Measurements from ENCODE around the gene ALAS2.
A peak's percentile ranks its signal among the peaks of the same experiment; 100 is the strongest.
"Not testable (repeated sequence)": the region's sequence is repeated elsewhere in the genome, so short reads cannot be mapped to it uniquely, and the experiment has no call there.

The ALAS2 gene, protein sequence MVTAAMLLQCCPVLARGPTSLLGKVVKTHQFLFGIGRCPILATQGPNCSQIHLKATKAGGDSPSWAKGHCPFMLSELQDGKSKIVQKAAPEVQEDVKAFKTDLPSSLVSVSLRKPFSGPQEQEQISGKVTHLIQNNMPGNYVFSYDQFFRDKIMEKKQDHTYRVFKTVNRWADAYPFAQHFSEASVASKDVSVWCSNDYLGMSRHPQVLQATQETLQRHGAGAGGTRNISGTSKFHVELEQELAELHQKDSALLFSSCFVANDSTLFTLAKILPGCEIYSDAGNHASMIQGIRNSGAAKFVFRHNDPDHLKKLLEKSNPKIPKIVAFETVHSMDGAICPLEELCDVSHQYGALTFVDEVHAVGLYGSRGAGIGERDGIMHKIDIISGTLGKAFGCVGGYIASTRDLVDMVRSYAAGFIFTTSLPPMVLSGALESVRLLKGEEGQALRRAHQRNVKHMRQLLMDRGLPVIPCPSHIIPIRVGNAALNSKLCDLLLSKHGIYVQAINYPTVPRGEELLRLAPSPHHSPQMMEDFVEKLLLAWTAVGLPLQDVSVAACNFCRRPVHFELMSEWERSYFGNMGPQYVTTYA

DNA sequence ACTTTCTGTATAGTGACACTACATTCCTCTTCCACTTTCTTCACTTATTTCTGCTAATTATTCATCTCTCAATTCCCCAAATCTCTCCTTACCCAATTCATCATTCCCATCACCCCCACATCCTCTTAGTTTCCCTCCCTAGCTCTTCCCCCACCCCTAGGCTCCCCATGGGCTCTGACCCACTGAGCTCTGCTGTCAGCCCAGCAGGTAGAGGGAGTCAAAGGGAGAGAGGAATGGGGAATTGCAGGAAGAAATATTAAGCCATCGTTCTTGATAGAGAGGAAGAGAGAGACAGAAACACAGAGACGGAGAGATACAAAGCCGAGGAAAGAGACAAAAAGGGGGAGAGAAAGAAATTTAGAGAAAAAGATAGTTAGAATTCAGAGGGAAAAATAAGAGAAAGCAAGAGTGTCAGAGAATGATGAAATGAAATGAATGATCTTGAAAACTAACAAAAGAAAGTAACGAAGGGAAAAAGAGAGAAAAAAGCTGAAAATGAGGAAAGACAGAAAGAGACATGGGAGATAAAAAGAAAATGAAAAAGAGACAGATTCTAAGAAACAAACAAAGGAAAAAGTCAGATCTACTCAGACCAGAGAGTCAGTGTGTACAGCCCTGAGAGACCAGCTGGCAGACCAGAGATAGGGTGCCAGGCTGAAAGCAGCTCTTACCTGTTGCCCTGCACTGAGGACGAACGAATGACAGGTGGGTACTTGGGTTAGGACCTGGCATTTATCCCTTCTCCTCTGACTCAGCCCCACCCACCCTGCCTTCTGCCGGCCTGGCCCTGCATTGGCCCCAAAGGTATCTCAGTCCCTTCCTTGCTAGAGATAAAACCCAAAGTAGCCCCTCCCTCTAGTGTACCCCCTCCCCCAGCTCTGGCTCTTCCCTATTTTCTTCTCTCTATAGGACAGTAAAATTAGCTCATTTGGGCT is at the start of gene ALAS2:
ALAS2 (minus strand) TSS at position 707 of the 935 bp plus-strand sequence. CDS start 4,977 bp downstream, outside the sequence.
- DNase-seq, result no peak

- no peak for DNase-seq
Observed at GRCh38 chrX:55074851-55075467, 44.2 kb upstream of the ALAS2 start, which contains the start of gene PAGE2B. PAGE2B (plus strand) TSS chrX:55075030; CDS start chrX:55076042, 1,012 bp downstream.

GRCh38 chrX:55072286-55072685 is 41.5 kb upstream of the ALAS2 start:
- DNase-seq, result no peak

DNA sequence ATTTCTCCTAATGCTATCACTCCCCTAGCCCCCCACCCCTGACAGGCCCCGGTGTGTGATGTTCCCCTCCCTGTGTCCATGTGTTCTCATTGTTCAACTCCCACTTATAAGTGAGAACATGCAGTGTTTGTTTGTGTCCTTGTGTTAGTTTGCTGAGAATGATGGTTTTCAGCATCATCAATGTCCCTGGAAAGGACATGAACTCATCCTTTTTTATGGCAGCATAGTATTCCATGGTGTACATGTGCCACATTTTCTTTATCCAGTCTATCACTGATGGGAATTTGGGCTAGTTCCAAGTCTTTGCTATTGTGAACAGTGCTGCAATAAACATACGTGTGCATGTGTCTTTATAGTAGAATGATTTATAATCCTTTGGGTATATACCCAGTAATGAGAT is 36.4 kb upstream of the ALAS2 start:
- DNase-seq, result not testable (repeated sequence)

DNA sequence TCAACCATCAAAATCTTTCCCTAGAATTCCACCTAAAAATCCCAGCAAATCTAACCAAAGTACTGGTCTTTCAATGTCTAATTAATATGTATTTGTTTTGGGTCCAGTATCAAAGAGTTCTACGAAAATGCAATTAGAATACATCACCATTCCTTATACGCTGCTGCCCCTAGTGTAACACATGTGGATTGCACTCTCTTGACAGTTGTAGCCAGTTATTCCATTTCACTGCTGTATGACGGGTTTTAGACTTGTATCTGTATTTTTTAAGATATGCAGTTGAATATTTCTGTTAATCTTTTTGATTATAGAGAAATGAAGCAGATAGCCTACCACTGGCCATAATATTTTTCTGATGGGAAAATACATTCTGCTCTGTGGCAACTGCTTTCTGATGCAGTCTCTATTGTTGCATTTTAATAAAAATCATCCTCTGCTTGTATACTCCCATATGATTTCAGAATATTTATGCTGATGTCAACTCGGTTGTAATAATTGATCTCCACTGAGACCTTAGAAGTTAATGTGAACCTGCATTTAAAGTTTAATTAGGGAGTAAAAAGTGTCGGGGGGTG is 27.0 kb upstream of the ALAS2 start:
- DNase-seq, result peak; percentile 60

GRCh38 chrX:55056820-55057674 is 26.3 kb upstream of the ALAS2 start:
- DNase-seq, result peak; percentile 6

DNA sequence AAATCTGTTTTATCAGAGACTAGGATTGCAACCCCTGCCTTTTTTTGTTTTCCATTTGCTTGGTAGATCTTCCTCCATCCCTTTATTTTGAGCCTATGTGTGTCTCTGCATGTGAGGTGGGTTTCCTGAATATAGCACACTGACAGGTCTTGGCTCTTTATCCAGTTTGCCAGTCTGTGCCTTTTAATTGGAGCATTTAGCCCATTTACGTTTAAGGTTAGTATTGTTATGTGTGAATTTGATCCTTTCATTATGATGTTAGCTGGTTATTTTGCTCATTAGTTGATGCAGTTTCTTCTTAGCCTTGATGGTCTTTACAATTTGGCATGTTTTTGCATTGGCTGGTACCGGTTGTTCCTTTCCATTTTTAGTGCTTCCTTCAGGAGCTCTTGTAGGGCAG is 19.8 kb upstream of the ALAS2 start:
- not testable (repeated sequence) for DNase-seq

- DNase-seq, result no peak
Observed at GRCh38 chrX:55041514-55041913, 10.7 kb upstream of the ALAS2 start.

- no peak for DNase-seq
Observed at GRCh38 chrX:55039471-55039870, 8.7 kb upstream of the ALAS2 start.

DNA sequence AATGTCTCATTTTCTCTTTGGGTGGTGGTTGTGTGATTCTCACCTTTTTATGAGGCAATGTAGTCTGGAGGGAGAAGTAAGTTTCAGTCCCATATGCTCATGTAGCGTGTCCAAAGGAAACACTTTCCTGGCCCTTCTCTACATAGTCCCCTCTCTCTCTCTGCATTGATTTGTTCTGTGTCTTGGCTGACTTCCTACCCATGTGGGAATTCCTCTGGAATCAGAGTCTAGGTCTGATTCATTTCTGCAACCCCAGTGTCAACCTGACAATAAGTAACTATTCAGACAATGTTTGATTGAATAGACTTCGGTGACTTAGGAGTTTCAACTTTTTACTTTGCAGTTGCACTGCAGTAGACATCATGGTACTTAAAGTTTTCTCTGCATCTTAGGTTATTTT is 2.7 kb upstream of the ALAS2 start:
- no peak for DNase-seq

DNA sequence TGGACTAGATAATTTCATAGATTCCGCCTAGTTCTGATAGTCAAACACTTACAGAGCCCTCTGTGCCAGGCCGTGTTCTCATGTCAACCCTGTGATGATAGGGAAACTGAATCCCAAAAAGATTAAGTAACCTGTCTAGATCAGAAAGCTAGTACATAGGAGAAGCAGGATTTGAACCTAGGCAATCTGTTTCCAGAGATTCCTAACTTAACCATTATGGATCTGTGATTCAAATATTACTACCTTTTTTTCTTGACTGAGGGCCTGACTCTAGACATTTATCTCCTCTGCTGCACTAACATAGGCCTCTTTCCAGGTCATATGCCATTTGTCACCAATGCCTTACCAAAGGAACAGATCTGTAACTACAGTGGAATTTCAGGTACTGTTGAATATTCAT is 1.5 kb downstream of the ALAS2 start:
- DNase-seq, result no peak

- no peak for DNase-seq
Observed at GRCh38 chrX:55028611-55029010, 2.2 kb downstream of the ALAS2 start.

DNA sequence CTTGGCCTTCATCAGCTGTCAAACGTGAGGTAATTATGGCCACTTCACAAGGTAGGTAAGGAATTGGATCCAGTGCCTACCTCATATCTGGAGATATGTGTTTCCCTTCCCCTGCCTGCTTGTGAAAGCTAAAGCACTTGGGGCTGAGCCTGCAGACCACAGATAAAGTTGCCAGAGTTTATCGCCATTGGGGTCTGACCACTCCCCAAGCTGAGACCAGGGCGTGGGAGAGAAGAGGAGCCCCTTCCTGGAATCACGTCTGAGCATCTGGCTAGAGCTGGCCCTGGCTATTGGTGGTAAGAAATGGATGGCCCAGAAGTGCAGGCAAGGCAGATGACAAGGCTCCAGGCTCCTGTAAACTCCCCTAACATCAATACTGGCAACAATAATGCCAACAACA is 2.7 kb downstream of the ALAS2 start:
- DNase-seq, result no peak

- no peak for DNase-seq
Observed at GRCh38 chrX:55026840-55027239, 3.9 kb downstream of the ALAS2 start.

- no peak for DNase-seq
Observed at GRCh38 chrX:55026143-55026542, 4.6 kb downstream of the ALAS2 start.

DNA sequence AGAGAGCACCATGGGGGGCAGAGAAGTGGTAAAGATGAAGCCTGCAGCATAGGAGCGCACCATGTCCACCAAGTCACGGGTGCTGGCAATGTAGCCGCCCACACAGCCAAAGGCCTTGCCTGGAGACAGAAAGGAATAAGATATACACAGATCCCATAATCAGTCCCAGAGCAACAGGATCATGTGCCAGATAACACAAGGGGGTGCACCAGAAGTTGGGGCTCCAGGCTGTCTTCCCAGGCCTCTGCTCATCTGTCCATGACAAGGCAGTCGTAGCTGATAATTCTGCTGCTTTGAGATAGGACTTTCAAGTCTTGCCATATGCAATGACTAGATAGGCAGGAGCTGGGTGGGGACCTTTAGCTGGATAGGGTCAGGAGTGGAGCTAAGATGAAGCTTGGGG is 15.9 kb downstream of the ALAS2 start:
- no peak for DNase-seq

DNA sequence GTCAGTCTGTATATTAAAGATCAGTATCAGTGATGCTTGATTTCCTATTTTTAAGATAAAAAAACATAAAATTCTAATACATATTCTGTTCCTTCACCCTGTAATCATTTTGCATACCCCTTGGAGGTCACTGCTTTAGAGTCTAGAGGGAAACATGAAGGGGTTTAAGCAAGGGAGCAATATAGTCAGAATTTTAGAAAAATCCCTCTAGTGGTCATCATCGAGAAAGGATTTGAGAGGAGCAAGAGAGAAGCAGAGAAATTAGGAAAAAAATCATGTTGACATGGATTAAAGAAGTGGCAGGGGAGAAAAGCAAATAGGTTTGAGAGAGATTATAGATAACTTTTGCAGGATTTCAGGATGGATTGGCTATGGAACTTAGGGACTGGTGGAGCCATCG is 19.5 kb downstream of the ALAS2 start:
- DNase-seq, result peak; percentile 24

GRCh38 chrX:55008571-55009358 is 22.0 kb downstream of the ALAS2 start:
- DNase-seq, result no peak

GRCh38 chrX:55007656-55008055 is 23.1 kb downstream of the ALAS2 start:
- no peak for DNase-seq

DNA sequence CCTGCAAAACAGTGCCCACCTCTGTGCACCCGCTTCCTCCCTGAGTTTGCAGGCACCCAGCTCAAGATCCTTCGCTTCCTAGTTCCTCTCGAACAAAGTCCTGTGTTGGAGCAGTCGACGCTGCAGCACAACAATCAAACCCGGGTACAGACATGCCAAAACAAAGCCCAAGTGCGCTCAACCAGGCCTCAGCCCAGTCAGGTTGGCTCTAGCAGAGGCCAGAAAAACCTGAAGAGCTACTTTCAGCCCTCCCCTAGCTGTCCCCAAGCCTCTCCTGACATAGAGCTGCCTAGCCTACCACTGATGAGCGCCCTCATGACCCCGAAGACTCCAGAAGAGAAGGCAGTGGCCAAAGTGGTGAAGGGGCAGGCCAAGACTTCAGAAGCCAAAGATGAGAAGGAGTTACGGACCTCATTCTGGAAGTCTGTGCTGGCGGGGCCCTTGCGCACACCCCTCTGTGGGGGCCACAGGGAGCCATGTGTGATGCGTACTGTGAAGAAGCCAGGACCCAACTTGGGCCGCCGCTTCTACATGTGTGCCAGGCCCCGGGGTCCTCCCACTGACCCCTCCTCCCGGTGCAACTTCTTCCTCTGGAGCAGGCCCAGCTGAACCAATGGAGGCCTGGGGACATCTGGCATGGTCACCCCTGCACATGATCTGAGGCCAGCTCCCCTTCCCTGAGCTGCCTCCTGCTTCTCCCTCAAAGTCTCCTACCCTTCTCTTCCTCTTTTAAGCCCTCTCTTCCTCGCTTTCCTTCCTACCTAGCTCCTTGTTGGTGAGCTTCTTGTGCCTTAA is 23.8 kb downstream of the ALAS2 start:
- no peak for DNase-seq
